ENCODE results near the gene SMIM44. TPM values are rescaled to one million over a fixed set of nuclear protein-coding genes. Genes with fewer than 3 reads are reported as not detected.

Gene SMIM44
- total and polyA plus RNA-seq, 2 donors (not counting 1 experiment from before 2014, with no cell fraction given) = not detected

GRCh38 chr19:3505598-3506383 is 22.6 kb upstream of the SMIM44 start, which contains the start of gene FZR1:
TSS of gene FZR1 (plus strand) at chr19:3506311. CDS start at chr19:3522990, 16,679 bp downstream.
- Histone ChIP-seq H3K27me3 (replicated peaks in 1 of 4; ENCODE audit: control extremely low read depth in 1 of 4, control insufficient read depth in 3 of 4, insufficient read depth in 4 of 4, low read length in 3 of 4) (no peaks in the 10 kb centered on the region), H3K4me3 (ENCODE audit: control extremely low read depth in 1 of 5, extremely low read depth in 1 of 5, insufficient read depth in 1 of 5, low read depth in 2 of 5, low read length in 4 of 5) (peak within 1 kb of the TSS; percentile 74 to 95 (median 77)), H3K4me1 (ENCODE audit: control insufficient read depth in 2 of 2, insufficient read depth in 2 of 2, low read length in 2 of 2) (peaks cover 12 to 21% of the 10 kb centered on the region in 2 donors), H2AFZ (ENCODE audit: insufficient read depth, low read depth, low read length, poor library complexity, severe bottlenecking) (peak within 1 kb of the TSS; percentile 78), H3K9ac (ENCODE audit: low read length) (peak within 1 kb of the TSS; percentile 97), H3K27ac (ENCODE audit: low read length in 2 of 2) (peak within 1 kb of the TSS; percentile 92 to 94), H3K79me2 (ENCODE audit: control insufficient read depth, insufficient read depth, low read length) (peaks cover 53% of the 10 kb centered on the region), H3K4me2 (replicated peaks; ENCODE audit: low read depth, low read length, poor library complexity, severe bottlenecking) (peak within 1 kb of the TSS; percentile 97), H3K36me3 (replicated peaks in 1 of 2; ENCODE audit: control extremely low read depth in 1 of 2, control insufficient read depth in 1 of 2, extremely low read depth in 1 of 2, insufficient read depth in 2 of 2, low read length in 1 of 2) (peaks cover 0 to 13% of the 10 kb centered on the region in 2 experiments), H3K9me3 (ENCODE audit: control extremely low read depth in 1 of 3, control insufficient read depth in 2 of 3, insufficient read depth in 1 of 3, low read length in 2 of 3) (no peaks in the 10 kb centered on the region), H4K20me1 (ENCODE audit: control insufficient read depth, insufficient read depth, low read length, poor library complexity, severe bottlenecking) (peaks cover 30% of the 10 kb centered on the region)
- ChIA-PET CTCF (no interaction called here), POLR2A (interaction anchor here (0.7 kb wide), 1 partner anchor 26 kb away, joined by 5 read pairs; no protein-coding TSS in a partner anchor)
- no peaks in the 10 kb centered on the region for H3K9me3 Mint-ChIP-seq (ENCODE audit: insufficient read depth)
- ATAC-seq (ENCODE audit: low read depth) = peak; percentile 91
- WGBS (ENCODE audit: insufficient coverage) = 1% methylated on average over 79 of the region's 79 CpGs
- H3K27ac Mint-ChIP-seq = peak within 1 kb of the TSS; percentile 99
- intact Hi-C loops (cut with micrococcal nuclease) = loop anchor here (1.0 to 10.0 kb wide), 7 partner anchors 67 to 1287 kb away; partner anchors contain the start of genes APBA3, FEM1A, HDGFL2 and HMG20B
- DNase-seq = peak; percentile 100
- H3K4me1 Mint-ChIP-seq = peaks cover 49% of the 10 kb centered on the region
- no peak for TF ChIP-seq EZH2 (IDR thresholded peaks at IDR 0.05; ENCODE audit: borderline replicate concordance, insufficient read depth, low read depth, low read length, poor library complexity, severe bottlenecking)
- TF ChIP-seq CTCF (IDR thresholded peaks at IDR 0.05) = no peak
- no peaks in the 10 kb centered on the region for H3K27me3 Mint-ChIP-seq
- H3K4me3 Mint-ChIP-seq = peak within 1 kb of the TSS; percentile 92

GRCh38 chr19:3504735-3505134 is 21.5 kb upstream of the SMIM44 start:
- Histone ChIP-seq H4K20me1 (ENCODE audit: control insufficient read depth, insufficient read depth, low read length, poor library complexity, severe bottlenecking) (peaks cover 19% of the 10 kb centered on the region), H3K27ac (ENCODE audit: low read length in 2 of 2) (no peak overlapping the region), H3K79me2 (ENCODE audit: control insufficient read depth, insufficient read depth, low read length) (peaks cover 50% of the 10 kb centered on the region), H3K4me2 (replicated peaks; ENCODE audit: low read depth, low read length, poor library complexity, severe bottlenecking) (no peak overlapping the region), H2AFZ (ENCODE audit: insufficient read depth, low read depth, low read length, poor library complexity, severe bottlenecking) (no peak overlapping the region), H3K9me3 (ENCODE audit: control extremely low read depth in 1 of 3, control insufficient read depth in 2 of 3, insufficient read depth in 1 of 3, low read length in 2 of 3) (no peaks in the 10 kb centered on the region), H3K9ac (ENCODE audit: low read length) (no peak overlapping the region), H3K36me3 (replicated peaks in 1 of 2; ENCODE audit: control extremely low read depth in 1 of 2, control insufficient read depth in 1 of 2, extremely low read depth in 1 of 2, insufficient read depth in 2 of 2, low read length in 1 of 2) (peaks cover 0 to 6% of the 10 kb centered on the region in 2 experiments), H3K4me1 (ENCODE audit: control insufficient read depth in 2 of 2, insufficient read depth in 2 of 2, low read length in 2 of 2) (peaks cover 16 to 26% of the 10 kb centered on the region in 2 donors), H3K4me3 (ENCODE audit: control extremely low read depth in 1 of 5, extremely low read depth in 1 of 5, insufficient read depth in 1 of 5, low read depth in 2 of 5, low read length in 4 of 5) (no peak overlapping the region), H3K27me3 (replicated peaks in 1 of 4; ENCODE audit: control extremely low read depth in 1 of 4, control insufficient read depth in 3 of 4, insufficient read depth in 4 of 4, low read length in 3 of 4) (no peaks in the 10 kb centered on the region)
- POLR2A ChIA-PET = interaction anchor here (0.7 kb wide), 1 partner anchor 46 kb away, joined by 3 read pairs; no protein-coding TSS in a partner anchor
- Mint-ChIP-seq H3K4me1 (peaks cover 50% of the 10 kb centered on the region), H3K27me3 (no peaks in the 10 kb centered on the region), H3K27ac (peak overlapping the region; percentile 75), H3K9me3 (ENCODE audit: insufficient read depth) (no peaks in the 10 kb centered on the region), H3K4me3 (peak overlapping the region; percentile 68)
- DNase-seq = no peak
- ATAC-seq (ENCODE audit: low read depth) = no peak
- intact Hi-C loops (cut with micrococcal nuclease) = loop anchor here (1.0 to 10.0 kb wide), 6 partner anchors 69 to 1288 kb away; partner anchors contain the start of genes APBA3, FEM1A, HDGFL2 and MRPL54
- no peak for TF ChIP-seq CTCF (IDR thresholded peaks at IDR 0.05)
- no peak for TF ChIP-seq EZH2 (IDR thresholded peaks at IDR 0.05; ENCODE audit: borderline replicate concordance, insufficient read depth, low read depth, low read length, poor library complexity, severe bottlenecking)
- CTCF ChIA-PET = no interaction called here
- 96% methylated on average over 4 of the region's 5 CpGs for WGBS (ENCODE audit: insufficient coverage)

Measured in B cell (primary cell).